ENCODE results near the gene ETF1.

Gene ETF1

DNA sequence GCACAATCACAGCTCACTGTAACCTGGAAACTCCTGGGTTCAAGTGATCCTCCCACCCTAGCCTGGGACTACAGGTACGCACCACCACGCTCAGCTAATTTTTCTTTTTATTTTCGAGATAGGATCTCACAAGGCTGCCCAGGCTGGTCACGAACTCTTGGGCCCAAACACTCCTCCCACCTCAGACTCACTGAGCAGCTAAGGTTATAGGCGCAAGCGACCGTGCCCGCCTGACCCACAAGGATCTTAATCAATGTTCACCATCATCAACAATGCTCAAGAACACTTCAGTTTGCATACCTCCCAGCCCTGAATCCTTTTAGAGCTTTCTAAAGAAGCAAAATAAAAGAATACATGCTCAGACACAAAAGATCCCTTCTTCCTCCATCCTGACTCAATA, 13.2 kb downstream of the ETF1 start:
- DNase-seq (ENCODE audit: low read depth) = no peak
- TF ChIP-seq CTCF (conservative IDR thresholded peaks at IDR 0.05; ENCODE audit: low read depth, low read length) = no peak
- H3K4me3 ChIP-seq (ENCODE audit: low read depth, low read length) = no peak overlapping the region

GRCh38 chr5:138528744-138529469, 14.1 kb downstream of the ETF1 start:
- H3K4me3 ChIP-seq (ENCODE audit: low read depth, low read length) = no peak overlapping the region
- no peak for TF ChIP-seq CTCF (conservative IDR thresholded peaks at IDR 0.05; ENCODE audit: low read depth, low read length)
- no peak for DNase-seq (ENCODE audit: low read depth)

DNA sequence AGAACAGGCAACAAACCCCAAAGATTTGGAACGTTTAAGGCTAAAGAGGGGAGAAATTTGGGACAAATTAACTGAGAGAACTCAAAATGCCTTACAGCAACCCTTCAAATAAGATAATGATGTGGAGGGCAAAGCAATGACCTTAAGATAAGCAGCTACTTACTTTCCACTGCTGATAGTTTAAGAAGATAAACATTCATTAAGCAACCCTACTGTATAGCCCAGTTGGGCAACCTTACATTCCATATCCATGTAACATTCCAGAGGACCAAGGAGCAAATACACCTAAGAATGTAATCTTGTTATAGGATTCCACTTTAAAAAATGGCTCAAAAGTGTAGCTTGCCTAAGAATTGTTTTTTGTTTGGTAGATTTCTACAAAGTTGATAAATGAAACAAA, 14.8 kb downstream of the ETF1 start:
- no peak overlapping the region for H3K4me3 ChIP-seq (ENCODE audit: low read depth, low read length)
- peak; percentile 44 for DNase-seq (ENCODE audit: low read depth)

DNA sequence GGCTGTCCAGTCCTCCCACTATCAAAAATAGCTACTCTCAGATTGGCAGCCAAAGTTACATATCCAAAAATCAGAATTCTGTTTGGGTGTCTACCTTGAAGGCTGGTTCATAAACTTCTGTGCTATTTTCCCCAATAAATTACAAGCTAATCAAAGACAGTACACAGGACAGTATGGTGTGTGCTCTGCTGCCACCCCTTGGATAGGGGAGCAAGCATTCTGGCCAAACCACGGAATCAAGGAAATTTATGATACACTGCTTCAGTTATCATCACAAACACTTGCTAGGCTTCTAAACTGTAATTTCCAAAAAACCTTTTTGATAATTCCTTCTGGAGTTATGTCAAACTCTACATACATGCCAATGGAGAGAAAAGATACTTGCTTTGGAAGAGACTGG, 15.9 kb downstream of the ETF1 start:
- no peak overlapping the region for H3K4me3 ChIP-seq (ENCODE audit: low read depth, low read length)
- peak; percentile 28 for TF ChIP-seq CTCF (conservative IDR thresholded peaks at IDR 0.05; ENCODE audit: low read depth, low read length)
- no peak for DNase-seq (ENCODE audit: low read depth)

More for the DNA sequence above, 14.8 kb downstream of the ETF1 start:
- no peak for TF ChIP-seq CTCF (conservative IDR thresholded peaks at IDR 0.05; ENCODE audit: low read depth, low read length)

DNA sequence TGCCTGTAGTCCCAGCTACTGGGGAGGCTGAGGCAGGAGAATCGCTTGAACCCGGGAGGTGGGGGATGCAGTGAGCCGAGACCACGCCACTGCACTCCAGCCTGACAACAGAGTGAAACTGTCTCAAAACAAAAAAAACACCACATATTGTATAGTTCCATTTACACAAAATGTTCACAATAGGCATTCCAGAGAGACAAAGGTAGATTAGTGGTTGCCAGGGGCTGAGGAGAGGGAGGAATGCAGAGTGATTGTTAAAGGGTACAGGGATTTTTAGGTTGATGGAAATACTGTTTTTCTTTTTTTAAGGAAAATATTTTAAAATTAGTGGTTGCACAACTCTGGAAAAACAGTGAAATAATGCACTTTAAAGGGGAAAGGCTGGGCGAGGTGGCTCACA, 19.6 kb downstream of the ETF1 start:
- TF ChIP-seq CTCF (conservative IDR thresholded peaks at IDR 0.05; ENCODE audit: low read depth, low read length) = no peak
- H3K4me3 ChIP-seq (ENCODE audit: low read depth, low read length) = no peak overlapping the region
- DNase-seq (ENCODE audit: low read depth) = no peak

- no peak for DNase-seq (ENCODE audit: low read depth)
- TF ChIP-seq CTCF (conservative IDR thresholded peaks at IDR 0.05; ENCODE audit: low read depth, low read length) = no peak
- no peak overlapping the region for H3K4me3 ChIP-seq (ENCODE audit: low read depth, low read length)
Measured at GRCh38 chr5:138520971-138521370, 22.1 kb downstream of the ETF1 start.

DNA sequence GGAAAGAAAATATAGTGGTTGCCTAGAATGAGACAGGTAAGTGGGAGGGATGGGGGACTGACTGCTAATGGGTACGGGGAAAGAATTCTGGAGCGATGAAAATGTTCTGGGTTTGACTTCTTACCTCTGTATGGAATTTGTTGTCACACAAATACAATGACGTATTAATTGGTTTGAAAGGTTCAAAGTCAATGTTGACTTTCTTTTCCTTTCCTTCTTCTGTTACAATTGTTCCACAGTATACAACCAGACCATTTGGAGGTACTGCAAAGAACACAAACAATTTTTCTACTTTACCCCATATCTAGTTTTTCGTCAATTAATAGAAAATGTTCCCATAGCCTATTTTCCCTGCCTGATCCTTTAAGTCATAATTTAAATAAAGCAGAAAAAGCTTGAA, 25.6 kb downstream of the ETF1 start:
- TF ChIP-seq CTCF (conservative IDR thresholded peaks at IDR 0.05; ENCODE audit: low read depth, low read length) = no peak
- DNase-seq (ENCODE audit: low read depth) = no peak
- H3K4me3 ChIP-seq (ENCODE audit: low read depth, low read length) = no peak overlapping the region
